ENCODE results near the gene EPB41L4B.

The EPB41L4B gene

GRCh38 chr9:109320331-109320741 lies 523 bp downstream of the EPB41L4B start:
- DNase-seq (ENCODE audit: low read depth in 3 of 3), result no peak

GRCh38 chr9:109319626-109320241 lies 1.1 kb downstream of the EPB41L4B start:
- no peak for DNase-seq (ENCODE audit: low read depth in 3 of 3)

- DNase-seq (ENCODE audit: low read depth in 3 of 3), result no peak
Observed at GRCh38 chr9:109319017-109319625, 1.7 kb downstream of the EPB41L4B start.

GRCh38 chr9:109317979-109318741 lies 2.7 kb downstream of the EPB41L4B start:
- no peak for DNase-seq (ENCODE audit: low read depth in 3 of 3)

GRCh38 chr9:109317311-109317978 lies 3.4 kb downstream of the EPB41L4B start:
- no peak for DNase-seq (ENCODE audit: low read depth in 3 of 3)

GRCh38 chr9:109316207-109316640 lies 4.6 kb downstream of the EPB41L4B start:
- no peak for DNase-seq (ENCODE audit: low read depth in 3 of 3)

GRCh38 chr9:109315480-109316206 lies 5.2 kb downstream of the EPB41L4B start:
- no peak for DNase-seq (ENCODE audit: low read depth in 3 of 3)

- no peak for DNase-seq (ENCODE audit: low read depth in 3 of 3)
Observed at GRCh38 chr9:109314011-109314531, 6.8 kb downstream of the EPB41L4B start.

GRCh38 chr9:109313351-109313750 lies 7.5 kb downstream of the EPB41L4B start:
- DNase-seq (ENCODE audit: low read depth in 3 of 3), result no peak

- DNase-seq (ENCODE audit: low read depth in 3 of 3), result no peak
Observed at GRCh38 chr9:109312783-109313182, 8.1 kb downstream of the EPB41L4B start.

- no peak for DNase-seq (ENCODE audit: low read depth in 3 of 3)
Observed at GRCh38 chr9:109311731-109312130, 9.1 kb downstream of the EPB41L4B start.

- no peak for DNase-seq (ENCODE audit: low read depth in 3 of 3)
Observed at GRCh38 chr9:109311286-109311685, 9.6 kb downstream of the EPB41L4B start.

GRCh38 chr9:109310486-109310901 lies 10.4 kb downstream of the EPB41L4B start:
- DNase-seq (ENCODE audit: low read depth in 3 of 3), result no peak

GRCh38 chr9:109309282-109309681 lies 11.6 kb downstream of the EPB41L4B start:
- no peak for DNase-seq (ENCODE audit: low read depth in 3 of 3)

- no peak for DNase-seq (ENCODE audit: low read depth in 3 of 3)
Observed at GRCh38 chr9:109307380-109308240, 13.2 kb downstream of the EPB41L4B start.

- no peak for DNase-seq (ENCODE audit: low read depth in 3 of 3)
Observed at GRCh38 chr9:109305801-109306200, 15.1 kb downstream of the EPB41L4B start.

- DNase-seq (ENCODE audit: low read depth in 3 of 3), result no peak
Observed at GRCh38 chr9:109304347-109304746, 16.5 kb downstream of the EPB41L4B start.

- DNase-seq (ENCODE audit: low read depth in 3 of 3), result no peak
Observed at GRCh38 chr9:109303900-109304299, 17.0 kb downstream of the EPB41L4B start.

GRCh38 chr9:109302606-109303005 lies 18.3 kb downstream of the EPB41L4B start:
- no peak for DNase-seq (ENCODE audit: low read depth in 3 of 3)

- no peak for DNase-seq (ENCODE audit: low read depth in 3 of 3)
Observed at GRCh38 chr9:109301012-109301411, 19.8 kb downstream of the EPB41L4B start.

Data from stimulated activated CD4-positive, alpha-beta T cell treated with anti-CD3 and anti-CD28 coated beads, TNF-alpha, amount 100 ng/mL, for 4 hours (primary cell).